MM.1S (cell line): ENCODE measurements around the gene GADD45B.
"Not testable (repeated sequence)": the region's sequence is repeated elsewhere in the genome, so short reads cannot be mapped to it uniquely, and the experiment has no call there.

Source experiments
- CTCF ChIP-seq: fragments of 300-600 bp; sonication (generic); IDR thresholded peaks from 2 replicates; pipeline ENCODE4 v1.5.1; 2016; ENCODE audit warnings: antibody characterized with exemption, low read length, mixed read lengths
- EZH2 ChIP-seq: fragments of 300-600 bp; sonication (generic); optimal IDR thresholded peaks from 2 replicates; pipeline ENCODE3; 2017; ENCODE audit warnings: low read depth, mild to moderate bottlenecking, antibody characterized with exemption, low read length, mixed read lengths
- EZH2phosphoT487 ChIP-seq: fragments of 300-600 bp; sonication (generic); IDR thresholded peaks from 2 replicates; pipeline ENCODE4 v1.6.1; 2018; ENCODE audit warnings: antibody characterized with exemption, low read length

- TF ChIP-seq CTCF, EZH2phosphoT487, EZH2: not testable (repeated sequence)
These were observed 17.2 kb upstream of the GADD45B start for GRCh38 chr19:2458776-2459175.
